ENCODE data around the gene PDLIM1.

Gene PDLIM1, protein sequence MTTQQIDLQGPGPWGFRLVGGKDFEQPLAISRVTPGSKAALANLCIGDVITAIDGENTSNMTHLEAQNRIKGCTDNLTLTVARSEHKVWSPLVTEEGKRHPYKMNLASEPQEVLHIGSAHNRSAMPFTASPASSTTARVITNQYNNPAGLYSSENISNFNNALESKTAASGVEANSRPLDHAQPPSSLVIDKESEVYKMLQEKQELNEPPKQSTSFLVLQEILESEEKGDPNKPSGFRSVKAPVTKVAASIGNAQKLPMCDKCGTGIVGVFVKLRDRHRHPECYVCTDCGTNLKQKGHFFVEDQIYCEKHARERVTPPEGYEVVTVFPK

GRCh38 chr10:95290461-95291364, at the start of gene PDLIM1:
TSS of gene PDLIM1 (minus strand) at chr10:95291003. CDS start at chr10:95290915, 88 bp downstream.
- DNase-seq (ENCODE audit: low spot score), result peak; percentile 89

DNA sequence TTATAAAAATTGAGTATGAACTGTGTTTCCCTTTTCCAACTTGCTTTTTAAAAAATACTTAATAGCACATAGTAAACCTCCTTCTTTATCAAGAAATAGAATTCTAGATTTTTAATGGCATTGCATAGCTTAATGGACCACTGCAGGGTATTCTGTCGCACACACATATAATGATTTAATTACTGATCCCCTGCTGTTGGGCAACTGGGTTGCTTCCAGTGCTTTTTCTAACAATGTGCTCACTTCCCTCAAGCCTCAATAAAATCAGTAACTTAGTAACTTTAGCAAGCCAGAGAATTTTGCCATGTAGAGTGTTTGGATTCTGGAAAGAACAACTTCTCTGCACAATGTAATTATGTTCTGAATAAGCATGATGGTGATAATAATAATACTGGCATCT, 49.1 kb upstream of the PDLIM1 start:
- no peak for DNase-seq (ENCODE audit: low spot score)

DNA sequence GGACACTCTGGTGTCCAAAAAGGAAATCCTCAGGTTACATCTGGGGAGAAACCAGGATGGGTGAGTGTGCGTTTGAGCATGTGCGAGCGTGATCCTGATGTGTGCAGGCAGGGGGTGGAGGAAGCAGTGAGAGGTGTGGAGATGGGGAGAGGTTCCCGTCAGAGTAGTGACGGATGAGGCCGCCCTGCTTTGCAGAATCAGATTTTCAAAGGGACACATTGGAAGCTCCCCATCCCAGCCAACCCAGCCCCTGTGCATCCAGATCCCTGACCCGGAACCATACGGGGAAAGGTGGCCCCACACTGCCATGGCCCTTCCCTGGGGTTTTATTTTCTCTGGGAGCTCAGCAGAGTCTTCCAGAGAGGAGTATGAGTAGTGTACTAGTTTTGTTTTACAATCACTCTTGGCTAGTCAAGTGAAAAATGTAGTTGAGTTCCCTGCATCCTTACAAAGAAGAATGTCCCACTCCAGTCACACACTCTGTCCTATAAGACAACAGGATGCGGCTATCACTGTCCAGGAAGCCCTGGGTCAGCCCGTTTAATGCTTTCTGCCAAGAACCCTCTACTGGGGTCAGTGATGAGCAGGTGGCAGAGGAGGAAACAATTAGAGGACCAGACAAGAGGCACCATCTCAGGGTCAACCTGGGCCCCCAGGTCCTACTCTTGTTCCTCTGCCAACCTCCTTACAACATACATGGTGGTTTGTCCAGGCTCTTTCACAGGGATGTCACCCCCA, 46.8 kb upstream of the PDLIM1 start:
- no peak for DNase-seq (ENCODE audit: low spot score)

- no peak for DNase-seq (ENCODE audit: low spot score)
Measured at GRCh38 chr10:95336702-95337101, 45.9 kb upstream of the PDLIM1 start.

DNA sequence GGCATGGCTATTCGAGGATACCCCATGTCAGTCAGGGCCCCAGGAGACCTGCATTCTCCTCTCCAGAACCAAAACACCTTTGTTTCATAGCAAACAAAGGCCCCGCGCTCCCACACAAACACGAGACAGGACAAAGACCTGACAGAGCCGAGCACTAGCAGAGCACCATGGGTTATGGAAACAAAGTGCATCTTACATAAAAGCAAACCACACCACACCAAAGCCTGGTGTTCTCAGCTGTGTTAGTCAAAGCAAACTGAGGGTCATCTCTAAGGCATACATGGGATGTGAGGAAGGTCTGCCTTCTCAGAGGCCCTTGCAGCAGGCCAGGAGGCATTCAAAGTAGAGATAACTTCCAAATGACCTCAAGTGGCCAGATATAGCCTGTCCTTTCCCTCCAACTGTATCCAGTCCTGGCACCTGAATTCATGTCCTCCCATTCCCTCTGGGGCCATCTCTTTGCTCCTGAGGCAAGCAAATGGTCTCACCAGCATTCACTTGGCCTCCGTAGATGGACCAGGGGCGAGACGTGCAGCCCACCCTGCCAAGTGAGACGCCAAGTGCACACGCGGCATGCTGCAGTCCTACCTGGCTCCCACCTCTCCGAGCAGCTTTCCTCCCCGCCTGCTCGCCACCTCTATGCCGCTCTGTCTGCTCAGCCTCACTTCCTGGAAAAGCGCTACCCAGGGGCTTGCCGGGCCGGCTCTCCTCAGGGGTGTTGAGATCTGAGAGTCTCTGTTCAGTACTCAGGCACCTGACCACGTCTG, 45.3 kb upstream of the PDLIM1 start:
- no peak for DNase-seq (ENCODE audit: low spot score)

DNA sequence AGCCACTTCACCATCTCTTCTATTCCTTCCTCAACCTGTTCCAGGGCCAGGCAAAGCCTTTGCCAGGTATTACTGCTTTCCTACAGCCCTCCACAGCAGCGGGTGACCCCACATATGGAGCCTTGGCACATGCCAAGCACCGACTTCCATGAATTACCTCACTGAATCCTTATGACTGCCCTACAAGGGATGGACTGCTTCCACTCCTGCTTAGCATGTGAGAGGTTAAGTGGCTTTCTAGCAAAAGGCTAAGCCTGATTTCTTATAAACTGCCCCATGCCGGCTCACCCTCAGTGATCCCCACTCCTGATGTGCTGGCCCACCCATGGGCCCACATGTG, 44.0 kb upstream of the PDLIM1 start:
- DNase-seq (ENCODE audit: low spot score), result no peak

DNA sequence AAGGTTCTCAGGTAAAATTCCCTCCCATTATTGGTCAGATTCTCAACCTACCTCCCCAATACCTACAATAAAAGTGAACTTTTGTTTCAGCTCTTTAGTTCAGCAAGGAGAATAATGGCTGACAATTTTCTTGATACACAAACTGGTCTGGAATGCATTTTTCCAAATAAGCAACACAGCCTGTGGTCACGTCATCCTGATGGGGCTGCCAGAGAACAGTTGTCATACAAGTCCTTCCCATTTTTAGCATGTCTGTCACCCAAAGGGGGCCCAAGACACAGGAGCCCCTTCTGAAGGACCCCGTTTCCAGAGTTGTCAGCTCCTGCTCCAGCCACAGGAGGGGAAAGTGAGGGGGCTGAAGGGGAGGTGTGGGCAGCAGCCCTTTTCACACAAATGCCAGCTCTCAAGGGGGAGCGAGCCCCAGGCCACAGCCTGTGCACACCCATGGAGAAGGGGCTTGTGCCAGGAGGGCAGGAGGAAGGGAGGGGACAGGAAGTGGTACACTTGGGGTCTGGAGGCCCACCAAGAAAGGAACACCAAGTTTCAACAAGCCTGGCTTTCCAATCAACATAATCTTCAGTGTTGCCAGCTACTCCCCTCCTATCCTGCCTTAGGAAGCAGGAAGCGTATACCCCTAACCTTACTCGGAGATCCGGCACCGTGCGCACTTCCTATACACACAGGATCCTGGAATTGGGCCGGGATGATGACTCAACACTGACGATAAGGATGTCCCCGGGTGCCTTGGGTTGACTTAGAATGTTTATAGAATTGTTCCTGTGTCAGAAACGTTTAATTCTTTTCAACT, 43.4 kb upstream of the PDLIM1 start:
- DNase-seq (ENCODE audit: low spot score), result peak; percentile 82

DNA sequence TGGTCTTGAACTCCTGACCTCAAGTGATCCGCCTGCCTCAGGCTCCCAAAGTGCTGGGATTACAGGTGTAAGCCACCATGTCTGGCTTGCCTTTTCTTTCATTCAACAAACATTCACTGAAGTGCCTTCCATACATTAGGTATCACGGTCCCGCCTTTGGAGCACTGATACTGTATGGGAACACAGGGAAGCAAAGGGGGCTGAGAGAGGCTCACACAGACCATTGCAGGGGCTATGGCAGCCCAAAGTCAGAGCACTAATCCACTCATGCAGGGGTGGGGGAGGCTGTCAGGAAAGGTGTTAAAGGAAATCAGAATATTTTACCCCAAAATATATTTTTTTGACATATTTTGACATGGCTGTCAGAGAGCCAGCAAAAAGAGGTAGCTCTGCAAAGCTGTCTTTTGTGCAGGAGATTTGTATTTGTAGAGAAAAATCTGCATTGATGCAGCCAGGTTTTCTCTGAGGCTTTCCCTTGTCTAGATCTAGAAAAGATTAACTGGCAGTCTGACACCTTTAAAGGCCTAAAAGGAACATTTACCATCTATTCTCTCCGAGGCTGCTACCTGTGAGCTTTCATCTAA, 42.0 kb upstream of the PDLIM1 start:
- DNase-seq (ENCODE audit: low spot score), result no peak

DNA sequence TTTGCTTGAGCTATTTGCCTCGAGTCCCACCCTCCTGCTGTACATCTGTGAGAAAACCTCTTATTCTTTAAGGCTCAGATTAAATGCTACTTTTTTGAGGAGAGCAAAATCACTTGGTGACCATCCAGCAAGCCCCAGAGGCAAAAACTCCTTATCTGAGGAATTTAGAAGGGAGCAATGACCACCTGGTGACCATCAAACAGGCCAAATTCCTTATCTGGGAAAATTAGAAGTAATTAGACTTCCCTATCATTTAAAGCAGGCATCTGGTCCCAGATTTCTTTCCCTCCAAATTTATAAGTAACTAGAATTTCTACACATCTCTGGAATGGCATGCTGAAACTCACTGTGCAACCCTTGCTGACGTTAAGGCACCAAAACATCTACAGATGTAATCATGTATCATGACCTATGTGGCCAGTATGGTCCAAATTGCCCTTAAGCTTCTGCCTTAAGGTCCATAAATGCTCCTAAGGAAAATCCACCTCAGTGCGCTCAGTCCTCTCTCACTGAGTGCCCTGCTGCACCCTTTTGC, 40.9 kb upstream of the PDLIM1 start:
- no peak for DNase-seq (ENCODE audit: low spot score)

- DNase-seq (ENCODE audit: low spot score), result no peak
Measured at GRCh38 chr10:95330966-95331453, 40.2 kb upstream of the PDLIM1 start.

DNA sequence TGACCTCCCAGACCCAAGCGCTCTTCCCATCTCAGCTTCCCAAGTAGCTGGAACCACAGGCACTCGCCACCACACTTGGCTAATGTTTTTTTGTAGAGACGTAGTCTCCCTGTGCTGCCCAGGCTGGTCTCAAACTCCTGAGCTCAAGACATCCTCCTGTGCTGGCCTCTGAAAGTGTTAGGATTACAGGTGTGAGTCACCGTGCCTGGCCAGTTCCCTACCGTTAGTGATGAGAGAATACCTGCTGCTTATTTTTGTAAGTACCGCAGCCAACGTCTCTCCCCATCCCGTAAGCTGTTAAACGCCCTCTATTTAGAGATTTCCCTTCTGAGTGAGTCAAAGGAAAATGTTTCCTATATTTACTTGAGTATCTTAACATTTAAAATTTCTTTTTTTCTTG, 38.5 kb upstream of the PDLIM1 start:
- no peak for DNase-seq (ENCODE audit: low spot score)

GRCh38 chr10:95328013-95328412, 37.2 kb upstream of the PDLIM1 start:
- no peak for DNase-seq (ENCODE audit: low spot score)

- no peak for DNase-seq (ENCODE audit: low spot score)
Measured at GRCh38 chr10:95327367-95327766, 36.6 kb upstream of the PDLIM1 start.

DNA sequence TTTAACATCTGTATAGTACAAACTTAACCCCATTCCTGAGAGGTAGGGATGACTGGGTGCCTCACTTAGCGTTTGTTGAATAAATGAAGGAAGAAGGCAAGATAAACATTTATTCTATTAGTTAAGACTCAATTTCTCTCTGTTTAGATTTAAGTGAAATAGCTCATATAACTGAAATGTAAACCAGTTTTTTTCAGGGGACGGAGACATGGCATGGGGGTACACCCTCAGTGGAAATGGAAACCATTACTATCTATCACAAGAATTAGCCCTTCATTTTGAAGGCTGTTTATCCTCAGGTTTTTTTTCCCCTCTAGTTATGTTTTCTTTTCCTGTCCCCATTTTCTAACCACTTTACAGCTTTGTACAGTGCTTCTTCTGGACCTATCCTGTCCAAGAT, 35.6 kb upstream of the PDLIM1 start:
- no peak for DNase-seq (ENCODE audit: low spot score)

- no peak for DNase-seq (ENCODE audit: low spot score)
Measured at GRCh38 chr10:95325863-95326262, 35.1 kb upstream of the PDLIM1 start.

GRCh38 chr10:95324436-95325268, 33.8 kb upstream of the PDLIM1 start:
- no peak for DNase-seq (ENCODE audit: low spot score)

DNA sequence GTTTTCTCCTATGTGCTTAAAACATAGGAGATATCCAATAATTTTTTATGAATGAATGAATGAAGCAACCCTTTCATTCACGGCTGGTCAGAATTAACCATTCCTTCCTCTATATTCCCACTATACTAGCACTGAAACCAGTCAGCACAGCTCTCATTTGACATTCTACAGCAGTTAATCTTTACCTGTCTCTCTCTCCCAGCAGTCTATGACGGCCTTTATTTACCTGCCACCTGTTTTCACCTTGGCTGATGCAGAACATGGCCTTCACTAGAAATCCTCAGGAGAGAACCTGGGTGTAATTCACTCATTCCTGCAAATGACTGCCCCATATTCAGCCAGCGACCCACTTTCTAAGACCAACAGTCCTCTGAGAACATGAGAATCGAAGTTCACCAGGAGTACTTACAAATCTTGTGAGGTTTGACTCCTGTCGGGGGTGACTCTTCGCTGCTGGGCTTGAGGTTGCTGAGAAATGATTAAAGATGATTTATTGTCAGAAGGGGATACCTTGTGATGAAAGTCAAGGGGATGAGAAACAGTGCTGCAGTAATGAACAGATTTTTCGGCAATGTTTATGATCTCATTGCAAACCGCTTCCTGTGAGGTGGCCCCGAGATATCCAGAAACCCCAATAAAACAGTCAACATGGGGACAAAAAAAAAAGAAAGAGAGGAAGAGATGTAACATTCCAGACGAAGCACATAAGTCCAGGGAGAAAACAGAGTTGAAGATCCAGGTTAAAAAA, 30.9 kb upstream of the PDLIM1 start:
- DNase-seq (ENCODE audit: low spot score), result no peak

GRCh38 chr10:95319239-95319638, 28.4 kb upstream of the PDLIM1 start:
- no peak for DNase-seq (ENCODE audit: low spot score)

- no peak for DNase-seq (ENCODE audit: low spot score)
Measured at GRCh38 chr10:95315509-95315908, 24.7 kb upstream of the PDLIM1 start.
